ENCODE data around the gene GNGT2. TPM values are rescaled to one million over a fixed set of nuclear protein-coding genes. Genes with fewer than 3 reads are reported as not detected.

GNGT2 gene
- total RNA-seq, 1 donor from 2014 or later, result not detected

DNA sequence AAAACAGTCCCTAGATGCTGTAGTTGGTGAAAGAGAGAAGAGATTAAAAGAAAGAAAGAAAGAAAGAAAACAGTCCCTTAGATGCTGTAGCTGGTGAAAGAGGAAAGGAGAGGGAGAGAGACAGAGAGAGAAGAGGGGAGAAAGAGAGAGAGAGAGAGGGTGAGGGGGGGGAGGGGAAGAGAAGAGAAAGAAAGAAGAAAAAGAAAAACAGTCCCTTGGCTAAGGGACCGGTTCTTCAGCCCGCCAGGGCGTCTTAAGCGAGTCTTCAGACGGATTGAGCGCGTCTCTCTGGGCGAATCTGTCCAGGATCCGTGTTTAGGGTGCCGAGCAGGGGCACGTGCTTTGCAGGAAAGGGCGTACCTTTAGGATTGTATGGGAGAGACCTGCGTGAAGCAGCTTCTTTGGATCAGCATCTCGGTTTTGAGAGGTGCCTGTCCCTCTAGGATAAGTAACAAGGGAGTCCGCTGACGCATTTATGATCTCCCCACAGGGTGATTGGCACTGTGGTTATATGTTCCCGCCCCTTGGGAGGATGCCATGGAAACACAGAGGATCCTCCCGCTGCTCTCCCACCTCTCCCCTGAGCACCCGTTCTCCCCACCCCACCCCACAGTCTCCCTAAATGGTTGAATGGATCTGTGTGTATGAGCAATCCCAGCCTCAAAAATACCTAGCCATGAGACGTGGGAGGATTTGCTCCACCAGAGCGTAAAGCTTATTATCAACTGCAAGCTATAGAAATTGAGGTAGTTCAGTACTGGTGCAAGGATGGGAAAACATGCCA, 16.7 kb downstream of the GNGT2 start:
- TF ChIP-seq, protein P1, sequence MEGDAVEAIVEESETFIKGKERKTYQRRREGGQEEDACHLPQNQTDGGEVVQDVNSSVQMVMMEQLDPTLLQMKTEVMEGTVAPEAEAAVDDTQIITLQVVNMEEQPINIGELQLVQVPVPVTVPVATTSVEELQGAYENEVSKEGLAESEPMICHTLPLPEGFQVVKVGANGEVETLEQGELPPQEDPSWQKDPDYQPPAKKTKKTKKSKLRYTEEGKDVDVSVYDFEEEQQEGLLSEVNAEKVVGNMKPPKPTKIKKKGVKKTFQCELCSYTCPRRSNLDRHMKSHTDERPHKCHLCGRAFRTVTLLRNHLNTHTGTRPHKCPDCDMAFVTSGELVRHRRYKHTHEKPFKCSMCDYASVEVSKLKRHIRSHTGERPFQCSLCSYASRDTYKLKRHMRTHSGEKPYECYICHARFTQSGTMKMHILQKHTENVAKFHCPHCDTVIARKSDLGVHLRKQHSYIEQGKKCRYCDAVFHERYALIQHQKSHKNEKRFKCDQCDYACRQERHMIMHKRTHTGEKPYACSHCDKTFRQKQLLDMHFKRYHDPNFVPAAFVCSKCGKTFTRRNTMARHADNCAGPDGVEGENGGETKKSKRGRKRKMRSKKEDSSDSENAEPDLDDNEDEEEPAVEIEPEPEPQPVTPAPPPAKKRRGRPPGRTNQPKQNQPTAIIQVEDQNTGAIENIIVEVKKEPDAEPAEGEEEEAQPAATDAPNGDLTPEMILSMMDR (IDR thresholded peaks at IDR 0.05; ENCODE audit: insufficient read depth, low read depth, low read length), result no peak
- no peak for TF ChIP-seq EZH2 (IDR thresholded peaks at IDR 0.05; ENCODE audit: insufficient read depth, low read length)
- H3K9ac ChIP-seq (ENCODE audit: low read length), result peak overlapping the region; percentile 90
- peak overlapping the region; percentile 92 for H3K27ac ChIP-seq (ENCODE audit: low read depth, low read length)
- no peaks in the 10 kb centered on the region for H3K79me2 ChIP-seq (ENCODE audit: insufficient read depth, low read length)
- H3K4me3 ChIP-seq (ENCODE audit: insufficient read depth, low read depth, low read length), result peak overlapping the region; percentile 80
- H3K4me1 ChIP-seq (ENCODE audit: insufficient read depth, low read length), result peaks cover 10% of the 10 kb centered on the region
- no peak for FAIRE-seq
- no peaks in the 10 kb centered on the region for H4K20me1 ChIP-seq (ENCODE audit: insufficient read depth, low read length)
- Mint-ChIP-seq H3K36me3 (ENCODE audit: low read depth, unreplicated experiment) (no peaks in the 10 kb centered on the region), H3K9me3 (ENCODE audit: unreplicated experiment) (no peaks in the 10 kb centered on the region), H3K4me1 (ENCODE audit: low read depth, unreplicated experiment) (peaks cover 6% of the 10 kb centered on the region), H3K4me3 (ENCODE audit: unreplicated experiment) (peak overlapping the region; percentile 88), H3K27me3 (ENCODE audit: low read depth, unreplicated experiment) (no peaks in the 10 kb centered on the region), H3K27ac (ENCODE audit: unreplicated experiment) (peak overlapping the region; percentile 94)
- peak overlapping the region; percentile 84 for H2AFZ ChIP-seq (ENCODE audit: low read depth, low read length)
- peak; percentile 69 for DNase-seq (ENCODE audit: low read depth)
- no peaks in the 10 kb centered on the region for H3K36me3 ChIP-seq (ENCODE audit: insufficient read depth, low read length)
- no peaks in the 10 kb centered on the region for H3K9me3 ChIP-seq (ENCODE audit: insufficient read depth, low read depth, low read length)
- no peaks in the 10 kb centered on the region for H3K27me3 ChIP-seq (ENCODE audit: insufficient read depth, low read length)
- H3K4me2 ChIP-seq (ENCODE audit: low read length), result peak overlapping the region; percentile 91

DNA sequence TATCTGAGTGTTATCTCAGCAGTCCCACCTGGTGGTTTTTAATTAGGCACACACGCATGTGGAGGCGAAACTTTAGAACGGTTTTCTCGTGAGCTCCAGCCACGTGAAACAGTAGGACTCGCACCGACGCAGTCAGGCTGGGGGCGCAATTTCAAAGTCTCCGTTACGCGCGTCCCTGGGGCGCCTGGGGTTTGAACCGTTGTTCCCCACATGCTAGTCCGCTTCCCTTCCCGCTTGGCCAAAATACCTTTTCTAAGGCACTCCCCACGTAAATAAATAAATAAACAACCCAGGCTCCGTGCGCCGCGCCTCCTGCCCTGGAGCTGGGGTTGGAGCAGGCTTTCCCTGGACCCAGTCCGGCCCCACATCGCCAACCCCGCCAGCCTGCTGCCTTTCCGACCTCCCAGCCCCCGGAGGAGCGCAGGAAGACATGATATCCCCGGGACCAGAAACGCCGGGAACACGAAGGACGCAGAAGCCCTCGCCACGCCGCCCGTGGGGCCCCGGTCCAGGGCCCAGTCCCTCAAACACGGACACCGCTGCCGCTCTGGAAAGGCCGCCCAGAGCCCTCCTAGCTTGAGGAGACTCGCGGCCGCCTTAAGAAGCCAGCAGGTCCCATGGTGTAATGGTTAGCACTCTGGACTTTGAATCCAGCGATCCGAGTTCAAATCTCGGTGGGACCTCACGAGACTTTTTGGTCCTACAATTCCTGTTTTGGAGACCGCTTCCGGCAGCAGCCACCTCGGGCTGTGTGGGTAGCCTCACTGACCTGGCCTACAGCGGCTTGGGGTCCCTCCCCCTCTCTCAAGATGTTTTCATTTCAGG, 18.2 kb downstream of the GNGT2 start:
- no peaks in the 10 kb centered on the region for H4K20me1 ChIP-seq (ENCODE audit: insufficient read depth, low read length)
- peak overlapping the region; percentile 80 for H3K4me3 ChIP-seq (ENCODE audit: insufficient read depth, low read depth, low read length)
- peak overlapping the region; percentile 93 for H2AFZ ChIP-seq (ENCODE audit: low read depth, low read length)
- TF ChIP-seq EZH2 (IDR thresholded peaks at IDR 0.05; ENCODE audit: insufficient read depth, low read length), result no peak
- TF ChIP-seq, protein P1 (IDR thresholded peaks at IDR 0.05; ENCODE audit: insufficient read depth, low read depth, low read length), result no peak
- no peaks in the 10 kb centered on the region for H3K79me2 ChIP-seq (ENCODE audit: insufficient read depth, low read length)
- no peaks in the 10 kb centered on the region for H3K27me3 Mint-ChIP-seq (ENCODE audit: low read depth, unreplicated experiment)
- H3K4me1 ChIP-seq (ENCODE audit: insufficient read depth, low read length), result peaks cover 10% of the 10 kb centered on the region
- peak overlapping the region; percentile 91 for H3K4me2 ChIP-seq (ENCODE audit: low read length)
- DNase-seq (ENCODE audit: low read depth), result peak; percentile 70
- H3K9me3 Mint-ChIP-seq (ENCODE audit: unreplicated experiment), result no peaks in the 10 kb centered on the region
- peaks cover 6% of the 10 kb centered on the region for H3K4me1 Mint-ChIP-seq (ENCODE audit: low read depth, unreplicated experiment)
- H3K27me3 ChIP-seq (ENCODE audit: insufficient read depth, low read length), result no peaks in the 10 kb centered on the region
- peak overlapping the region; percentile 92 for H3K27ac ChIP-seq (ENCODE audit: low read depth, low read length)
- H3K4me3 Mint-ChIP-seq (ENCODE audit: unreplicated experiment), result peak overlapping the region; percentile 88
- no peaks in the 10 kb centered on the region for H3K9me3 ChIP-seq (ENCODE audit: insufficient read depth, low read depth, low read length)
- no peaks in the 10 kb centered on the region for H3K36me3 Mint-ChIP-seq (ENCODE audit: low read depth, unreplicated experiment)
- H3K9ac ChIP-seq (ENCODE audit: low read length), result peak overlapping the region; percentile 90
- FAIRE-seq, result no peak
- no peaks in the 10 kb centered on the region for H3K36me3 ChIP-seq (ENCODE audit: insufficient read depth, low read length)
- H3K27ac Mint-ChIP-seq (ENCODE audit: unreplicated experiment), result peak overlapping the region; percentile 94

Measured in astrocyte (in vitro differentiated cells and primary cell).